Lower leg skin (tissue), 4 donors: ENCODE results near the gene BAG2. TPM values are rescaled to one million over a fixed set of nuclear protein-coding genes. Genes with fewer than 3 reads are reported as not detected.

ENCODE experiments used
- DNase-seq, 2 donors: peaks; one replicate each; pipeline ENCODE4 v3.0.0-alpha.2; 2019; ENCODE audit warnings: low spot score in 2 of 2
- H3K4me3 ChIP-seq: fragments of 200-600 bp; sonication (generic); 2 replicates; pipeline ENCODE4 v1.5.1; 2017; ENCODE audit warnings: mild to moderate bottlenecking, low read depth; ENCODE audit not compliant: poor library complexity, severe bottlenecking
- CTCF ChIP-seq, 3 donors: fragments of 450-650 bp; IDR thresholded peaks; one replicate each; pipeline ENCODE4 v1.5.1; 2016; ENCODE audit warnings: antibody characterized with exemption in 3 of 3, mild to moderate bottlenecking in 3 of 3, moderate library complexity in 2 of 3
- POLR2A ChIP-seq, 2 donors: fragments of 450-650 bp; IDR thresholded peaks; one replicate each; pipeline ENCODE4 v1.6.1; 2016 to 2017; ENCODE audit warnings: antibody characterized with exemption in 2 of 2, mild to moderate bottlenecking in 1 of 2, moderate library complexity in 1 of 2
- WGBS, 2 donors: methylation state at CpG; one replicate each; pipeline ENCODE4 v1.1.5; 2018; 5-methylcytosine and 5-hydroxymethylcytosine counted together
- intact Hi-C: fragments of 100-400 bp; cut with DNase I; formaldehyde crosslinking; loops from one replicate; pipeline ENCODE4 v1.15.0; 2023; ENCODE audit warnings: low total_unique reads
- total RNA-seq, 4 donors: library from RNA; depleted of rRNA; stranded (reverse); fragments of >200 nt; gene quantifications; one replicate each; pipeline ENCODE4 v1.1.0, GENCODE V29; 2016

BAG2 gene
- 1 to 10 TPM in 2 of 4 donors, under 1 TPM in 2; 0.49 to 1.2 (median 1.0) TPM for total RNA-seq

GRCh38 chr6:57172136-57173055, at the start of gene BAG2:
Gene BAG2 (plus strand): TSS chr6:57172326. CDS start chr6:57172698, 372 bp downstream.
- intact Hi-C loops = no loop called here
- 1% methylated on average over 65 to 74 of the region's 97 CpGs for WGBS, 2 donors
- TF ChIP-seq CTCF (IDR thresholded peaks at IDR 0.05) (no peak), POLR2A (IDR thresholded peaks at IDR 0.05) (peak in 1 of 2 donors; percentile 22)
- DNase-seq = peak; percentile 81 to 97
- H3K4me3 ChIP-seq = peak within 1 kb of the TSS; percentile 54

- 88 to 100% methylated on average over 1 of the region's 1 CpG for WGBS, 2 donors
- DNase-seq = no peak
- no peak overlapping the region for H3K4me3 ChIP-seq
- no peak for TF ChIP-seq CTCF (IDR thresholded peaks at IDR 0.05)
- TF ChIP-seq POLR2A (IDR thresholded peaks at IDR 0.05) = no peak
- intact Hi-C loops = no loop called here
These were observed 49.0 kb upstream of the BAG2 start for GRCh38 chr6:57123111-57123510.

- no peak overlapping the region for H3K4me3 ChIP-seq
- no peak for DNase-seq
- intact Hi-C loops = no loop called here
- TF ChIP-seq CTCF (IDR thresholded peaks at IDR 0.05) (no peak), POLR2A (IDR thresholded peaks at IDR 0.05) (no peak)
These were observed 44.4 kb upstream of the BAG2 start for GRCh38 chr6:57127763-57128162.

- intact Hi-C loops = no loop called here
- no peak overlapping the region for H3K4me3 ChIP-seq
- TF ChIP-seq CTCF (IDR thresholded peaks at IDR 0.05) (no peak), POLR2A (IDR thresholded peaks at IDR 0.05) (no peak)
- no peak for DNase-seq
These were observed 41.4 kb upstream of the BAG2 start for GRCh38 chr6:57130661-57131177.

GRCh38 chr6:57134954-57135353, 37.2 kb upstream of the BAG2 start:
- no peak overlapping the region for H3K4me3 ChIP-seq
- TF ChIP-seq CTCF (IDR thresholded peaks at IDR 0.05) (no peak), POLR2A (IDR thresholded peaks at IDR 0.05) (no peak)
- intact Hi-C loops = no loop called here
- DNase-seq = no peak
- WGBS, 2 donors = 96 to 98% methylated on average over 1 of the region's 1 CpG
